GM18868 (cell line): ENCODE measurements around the gene CFAP68.
A peak's percentile ranks its signal among the peaks of the same experiment; 100 is the strongest.

ENCODE experiments used
- ATAC-seq: cut with Tn5 transposase; IDR thresholded peaks from one replicate; pipeline ENCODE4 v1.9.1; 2021; ENCODE audit warnings: mild to moderate bottlenecking, moderate library complexity; ENCODE audit not compliant: unreplicated experiment

The CFAP68 gene

GRCh38 chr11:111878849-111879636 lies at the start of gene CFAP68, which contains the start of gene FDXACB1:
TSS of gene CFAP68 (plus strand) at chr11:111879541. CDS start at chr11:111879561, 20 bp downstream.
TSS of gene FDXACB1 (minus strand) at chr11:111879165. CDS start at chr11:111879132, 33 bp downstream.
- peak; percentile 90 for ATAC-seq

GRCh38 chr11:111833524-111833923 lies 45.8 kb upstream of the CFAP68 start:
- ATAC-seq: no peak

- no peak for ATAC-seq
Measured at GRCh38 chr11:111834432-111835163, 44.7 kb upstream of the CFAP68 start.

- no peak for ATAC-seq
Measured at GRCh38 chr11:111835665-111836064, 43.7 kb upstream of the CFAP68 start.

GRCh38 chr11:111836162-111836561 lies 43.2 kb upstream of the CFAP68 start:
- no peak for ATAC-seq

- ATAC-seq: peak; percentile 76
Measured at GRCh38 chr11:111836721-111837120, 42.6 kb upstream of the CFAP68 start.

GRCh38 chr11:111837366-111837891 lies 41.9 kb upstream of the CFAP68 start:
- ATAC-seq: no peak

- ATAC-seq: no peak
Measured at GRCh38 chr11:111838054-111838453, 41.3 kb upstream of the CFAP68 start.

GRCh38 chr11:111840143-111840542 lies 39.2 kb upstream of the CFAP68 start:
- no peak for ATAC-seq

- peak; percentile 72 for ATAC-seq
Measured at GRCh38 chr11:111841370-111842053, 37.8 kb upstream of the CFAP68 start.

GRCh38 chr11:111843661-111844060 lies 35.7 kb upstream of the CFAP68 start:
- ATAC-seq: no peak

- ATAC-seq: no peak
Measured at GRCh38 chr11:111845276-111846028, 33.9 kb upstream of the CFAP68 start.

GRCh38 chr11:111846063-111846462 lies 33.3 kb upstream of the CFAP68 start:
- no peak for ATAC-seq

- no peak for ATAC-seq
Measured at GRCh38 chr11:111846636-111847035, 32.7 kb upstream of the CFAP68 start.

GRCh38 chr11:111849631-111850030 lies 29.7 kb upstream of the CFAP68 start:
- no peak for ATAC-seq

- ATAC-seq: no peak
Measured at GRCh38 chr11:111851067-111851466, 28.3 kb upstream of the CFAP68 start.

GRCh38 chr11:111851636-111852035 lies 27.7 kb upstream of the CFAP68 start:
- no peak for ATAC-seq

GRCh38 chr11:111852103-111852502 lies 27.2 kb upstream of the CFAP68 start:
- no peak for ATAC-seq

GRCh38 chr11:111855506-111855905 lies 23.8 kb upstream of the CFAP68 start:
- ATAC-seq: no peak

GRCh38 chr11:111860257-111860656 lies 19.1 kb upstream of the CFAP68 start:
- ATAC-seq: no peak
